Brain microvascular endothelial cell (primary cell): ENCODE measurements around the gene ADARB2.

Source experiments
- DNase-seq: peaks from one replicate; pipeline ENCODE4 v3.0.0-alpha.2; 2020
- H3K27ac ChIP-seq: fragments of 250-450 bp; sonication (Bioruptor Pico); 2 replicates; pipeline ENCODE4 v1.5.1; 2020; ENCODE audit warnings: mild to moderate bottlenecking, moderate library complexity
- H3K27me3 ChIP-seq: fragments of 250-450 bp; sonication (Bioruptor Pico); replicated peaks from 2 replicates; pipeline ENCODE4 v1.5.1; 2020; ENCODE audit warnings: mild to moderate bottlenecking
- H3K36me3 ChIP-seq: fragments of 250-450 bp; sonication (Bioruptor Pico); replicated peaks from 2 replicates; pipeline ENCODE4 v1.5.1; 2020; ENCODE audit warnings: mild to moderate bottlenecking
- H3K4me3 ChIP-seq: 2 replicates; pipeline ENCODE4 v1.5.1; 2011; ENCODE audit warnings: low read depth, mild to moderate bottlenecking, control low read depth, low read length, moderate library complexity
- CTCF ChIP-seq: IDR thresholded peaks from 2 replicates; pipeline ENCODE4 v1.5.1; 2011; ENCODE audit warnings: low read depth, mild to moderate bottlenecking, moderate library complexity, low read length, control low read depth, inconsistent platforms; ENCODE audit errors: missing control alignments
- in situ Hi-C: cut with HindIII; loops from 2 replicates; pipeline ENCODE4 v1.10.0; 2017; ENCODE audit warnings: low sequenced_read_pairs, low pct_ligation_motif_present

The ADARB2 gene

GRCh38 chr10:1752153-1752552 is 14.8 kb upstream of the ADARB2 start:
- Histone ChIP-seq H3K4me3 (no peak overlapping the region), H3K27me3 (no peaks in the 10 kb centered on the region), H3K36me3 (no peaks in the 10 kb centered on the region), H3K27ac (no peak overlapping the region)
- no peak for DNase-seq
- no peak for TF ChIP-seq CTCF
- in situ Hi-C loops: no loop called here

- Histone ChIP-seq H3K4me3 (no peak overlapping the region), H3K27me3 (no peaks in the 10 kb centered on the region), H3K36me3 (no peaks in the 10 kb centered on the region), H3K27ac (no peak overlapping the region)
- DNase-seq: no peak
- TF ChIP-seq CTCF: no peak
- in situ Hi-C loops: no loop called here
These were observed 10.3 kb upstream of the ADARB2 start for GRCh38 chr10:1747590-1748157.

- in situ Hi-C loops: no loop called here
- H3K27ac ChIP-seq: no peak overlapping the region
- no peak for TF ChIP-seq CTCF
- no peaks in the 10 kb centered on the region for H3K36me3 ChIP-seq
- no peak for DNase-seq
- H3K27me3 ChIP-seq: no peaks in the 10 kb centered on the region
- H3K4me3 ChIP-seq: no peak overlapping the region
These were observed 9.5 kb upstream of the ADARB2 start for GRCh38 chr10:1746796-1747195.

- H3K27ac ChIP-seq: no peak overlapping the region
- DNase-seq: no peak
- H3K36me3 ChIP-seq: no peaks in the 10 kb centered on the region
- H3K4me3 ChIP-seq: no peak overlapping the region
- H3K27me3 ChIP-seq: no peaks in the 10 kb centered on the region
- TF ChIP-seq CTCF: no peak
- in situ Hi-C loops: no loop called here
These were observed 8.6 kb upstream of the ADARB2 start for GRCh38 chr10:1745780-1746456.

GRCh38 chr10:1744524-1744923 is 7.2 kb upstream of the ADARB2 start:
- no peaks in the 10 kb centered on the region for H3K36me3 ChIP-seq
- in situ Hi-C loops: no loop called here
- H3K4me3 ChIP-seq: no peak overlapping the region
- H3K27ac ChIP-seq: no peak overlapping the region
- no peak for DNase-seq
- TF ChIP-seq CTCF: no peak
- no peaks in the 10 kb centered on the region for H3K27me3 ChIP-seq

GRCh38 chr10:1743141-1743540 is 5.8 kb upstream of the ADARB2 start:
- in situ Hi-C loops: no loop called here
- Histone ChIP-seq H3K4me3 (no peak overlapping the region), H3K27ac (no peak overlapping the region), H3K27me3 (no peaks in the 10 kb centered on the region), H3K36me3 (no peaks in the 10 kb centered on the region)
- no peak for TF ChIP-seq CTCF
- no peak for DNase-seq
